ENCODE data around the gene LRRC4C.

DNA sequence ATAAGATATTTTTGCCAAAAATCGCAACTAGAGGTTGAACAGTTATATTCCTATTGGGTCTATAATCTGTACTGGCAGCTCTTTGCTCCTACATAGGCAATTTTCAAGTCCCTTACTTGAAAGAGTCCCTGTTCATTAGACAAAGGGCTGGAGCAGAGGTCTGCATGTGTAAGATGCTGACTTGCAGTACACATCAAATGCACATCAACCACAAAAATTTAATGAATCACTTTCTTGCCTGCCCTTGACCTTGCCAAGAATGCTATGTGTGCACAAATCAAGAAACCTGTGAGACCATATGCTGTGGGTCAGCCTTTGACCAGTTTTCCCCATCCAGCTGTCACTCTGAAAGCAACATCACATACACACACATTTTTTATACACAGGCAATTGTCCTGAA lies 661.5 kb downstream of the LRRC4C start:
- TF ChIP-seq POLR2A (IDR thresholded peaks at IDR 0.05; ENCODE audit: low read length) (no peak), GATA1 (IDR thresholded peaks at IDR 0.05; ENCODE audit: low read depth, low read length) (no peak)
